GM19324 (cell line): ENCODE results near the gene TSPO.

Experiments
- ATAC-seq: cut with Tn5 transposase; IDR thresholded peaks from one replicate; pipeline ENCODE4 v1.9.1; 2021; ENCODE audit warnings: mild to moderate bottlenecking, moderate library complexity; ENCODE audit not compliant: unreplicated experiment, low FRiP score

The TSPO gene

DNA sequence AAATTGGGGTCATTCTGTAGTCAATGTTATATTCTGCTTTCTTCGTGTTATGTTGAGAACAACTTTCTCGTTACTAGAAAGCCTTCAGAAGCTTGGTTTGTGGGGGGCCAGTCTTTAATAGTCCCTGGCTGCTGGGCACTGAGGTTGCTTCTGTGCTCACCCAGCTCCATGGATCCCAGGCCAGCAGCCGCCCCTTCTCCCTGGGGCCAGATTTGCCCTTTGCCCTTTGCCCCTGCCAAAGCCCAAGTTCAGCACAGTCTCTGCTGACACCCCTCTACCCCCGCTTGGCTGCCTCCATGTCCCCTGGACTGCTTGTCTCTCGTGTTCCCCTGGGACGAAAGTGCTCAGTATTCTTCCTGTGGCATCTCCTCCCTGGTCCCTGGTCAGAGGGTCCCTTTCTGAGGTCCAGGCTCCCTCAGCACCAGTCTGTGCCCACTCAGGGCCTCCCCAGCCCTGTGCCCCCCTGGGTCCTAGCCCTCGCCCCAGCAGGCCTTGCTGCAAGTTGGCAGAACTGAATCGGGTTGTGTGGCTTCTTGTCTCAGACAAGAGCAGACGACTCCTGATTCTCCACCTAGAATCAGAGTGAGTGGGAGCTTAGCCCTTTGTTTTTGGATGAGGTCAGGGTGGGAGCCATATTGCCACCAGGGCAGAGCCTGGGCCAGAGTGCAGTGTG is 6.7 kb downstream of the TSPO start:
- no peak for ATAC-seq

DNA sequence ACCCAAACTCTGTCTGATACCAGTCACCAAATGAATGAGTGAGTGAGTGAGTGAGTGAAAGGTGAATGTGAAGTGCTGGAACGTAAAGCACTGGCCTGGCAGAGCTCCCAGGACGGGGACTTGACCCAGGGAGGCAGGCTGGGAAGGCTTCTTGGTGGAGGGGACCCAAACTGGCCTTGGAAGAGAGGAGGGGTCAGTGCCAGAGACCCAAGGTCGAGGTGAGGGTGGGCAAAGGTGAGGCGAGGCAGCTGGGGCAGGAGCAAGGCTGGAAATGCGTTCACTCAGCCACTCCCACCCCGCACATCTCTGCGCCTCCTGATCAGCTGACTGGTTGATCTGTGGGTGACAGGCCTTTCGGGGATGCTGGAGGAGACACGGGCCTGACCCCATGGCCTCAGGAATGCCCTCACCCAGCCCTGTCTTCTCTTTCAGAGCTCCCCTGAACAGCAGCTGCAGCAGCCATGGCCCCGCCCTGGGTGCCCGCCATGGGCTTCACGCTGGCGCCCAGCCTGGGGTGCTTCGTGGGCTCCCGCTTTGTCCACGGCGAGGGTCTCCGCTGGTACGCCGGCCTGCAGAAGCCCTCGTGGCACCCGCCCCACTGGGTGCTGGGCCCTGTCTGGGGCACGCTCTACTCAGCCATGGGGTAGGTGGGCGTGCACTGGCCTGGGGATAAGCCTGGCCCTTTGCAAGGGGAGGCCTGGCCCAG is 7.6 kb downstream of the TSPO start:
- no peak for ATAC-seq

DNA sequence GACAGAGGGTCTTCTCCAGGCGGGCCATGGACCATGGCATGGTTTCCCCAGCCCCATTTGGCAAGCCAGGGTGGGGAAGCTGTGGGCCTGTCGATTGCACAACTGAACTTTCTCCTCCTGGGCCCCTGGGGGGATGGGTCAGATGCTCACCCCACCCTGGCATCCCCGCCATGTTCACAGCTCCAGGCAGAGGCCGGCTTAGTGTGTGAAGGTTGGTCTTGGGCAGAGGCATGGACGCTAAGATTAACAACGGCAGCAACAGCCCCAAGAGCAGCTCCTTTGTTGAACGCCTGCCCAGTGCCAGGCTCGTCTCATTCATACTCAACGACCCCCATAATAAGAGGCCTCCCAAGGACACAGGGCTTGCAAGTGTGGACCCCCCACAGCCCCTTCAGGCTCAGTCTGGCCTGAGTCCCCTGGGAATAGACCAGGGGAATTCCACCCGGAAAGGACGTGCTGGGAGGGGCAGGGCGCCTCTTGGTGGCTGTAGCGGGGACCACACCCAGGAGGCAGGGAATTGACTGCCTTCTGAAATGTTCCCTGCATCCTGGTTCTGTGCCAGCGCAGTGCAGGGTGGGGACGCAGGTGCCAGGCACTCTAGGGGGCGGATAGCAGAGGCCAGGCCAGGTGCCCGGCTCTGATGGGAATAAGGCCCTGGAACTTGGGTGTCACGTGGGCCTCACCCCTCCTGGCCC is 8.3 kb downstream of the TSPO start:
- ATAC-seq, result no peak

DNA sequence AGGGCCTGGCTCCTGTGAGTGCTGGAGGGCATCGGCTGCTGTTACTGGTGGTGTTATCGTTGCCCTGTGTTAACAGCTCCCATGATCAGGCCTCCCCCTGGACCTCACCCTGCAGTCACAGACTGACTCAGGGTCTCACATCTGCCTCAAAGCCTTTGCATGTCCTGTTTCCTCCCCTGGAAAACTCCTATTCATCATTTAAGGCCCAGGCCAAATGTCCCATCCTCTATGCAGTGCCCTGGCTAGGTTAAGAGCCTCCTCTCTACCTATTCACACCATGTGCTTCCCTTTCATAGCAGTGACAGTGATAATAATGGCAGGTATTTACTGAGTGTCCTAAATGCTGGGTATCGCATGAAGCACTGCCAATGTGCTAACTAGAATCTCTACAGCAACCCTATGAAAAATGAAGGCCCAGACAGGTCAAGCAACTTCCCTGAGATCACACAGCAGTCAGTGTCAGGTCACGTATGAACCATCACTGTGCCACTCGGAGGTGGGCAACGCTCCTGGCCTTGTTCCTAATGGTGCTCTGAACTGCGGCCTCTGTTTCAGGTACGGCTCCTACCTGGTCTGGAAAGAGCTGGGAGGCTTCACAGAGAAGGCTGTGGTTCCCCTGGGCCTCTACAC is 9.3 kb downstream of the TSPO start:
- no peak for ATAC-seq

DNA sequence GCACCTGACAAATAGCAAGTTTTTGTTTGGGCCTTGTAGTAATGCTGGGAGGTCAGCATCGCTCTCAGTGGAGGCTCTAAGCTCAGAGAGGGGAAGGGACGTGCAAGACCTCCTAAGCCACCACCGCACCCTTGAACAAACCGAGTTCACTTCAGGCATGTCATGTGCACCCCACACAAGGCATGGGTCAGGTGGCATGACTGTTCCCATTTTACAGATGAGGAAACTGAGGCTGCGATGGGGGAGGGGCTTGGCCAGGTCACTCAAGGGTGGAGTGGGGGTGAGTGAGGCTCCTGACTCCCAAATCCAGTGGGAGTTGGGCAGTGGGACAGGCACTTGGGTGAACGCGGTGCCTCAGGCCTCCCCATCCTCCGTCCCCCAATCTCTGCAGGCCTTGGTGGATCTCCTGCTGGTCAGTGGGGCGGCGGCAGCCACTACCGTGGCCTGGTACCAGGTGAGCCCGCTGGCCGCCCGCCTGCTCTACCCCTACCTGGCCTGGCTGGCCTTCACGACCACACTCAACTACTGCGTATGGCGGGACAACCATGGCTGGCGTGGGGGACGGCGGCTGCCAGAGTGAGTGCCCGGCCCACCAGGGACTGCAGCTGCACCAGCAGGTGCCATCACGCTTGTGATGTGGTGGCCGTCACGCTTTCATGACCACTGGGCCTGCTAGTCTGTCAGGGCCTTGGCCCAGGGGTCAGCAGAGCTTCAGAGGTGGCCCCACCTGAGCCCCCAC is 11.2 kb downstream of the TSPO start:
- ATAC-seq, result no peak

DNA sequence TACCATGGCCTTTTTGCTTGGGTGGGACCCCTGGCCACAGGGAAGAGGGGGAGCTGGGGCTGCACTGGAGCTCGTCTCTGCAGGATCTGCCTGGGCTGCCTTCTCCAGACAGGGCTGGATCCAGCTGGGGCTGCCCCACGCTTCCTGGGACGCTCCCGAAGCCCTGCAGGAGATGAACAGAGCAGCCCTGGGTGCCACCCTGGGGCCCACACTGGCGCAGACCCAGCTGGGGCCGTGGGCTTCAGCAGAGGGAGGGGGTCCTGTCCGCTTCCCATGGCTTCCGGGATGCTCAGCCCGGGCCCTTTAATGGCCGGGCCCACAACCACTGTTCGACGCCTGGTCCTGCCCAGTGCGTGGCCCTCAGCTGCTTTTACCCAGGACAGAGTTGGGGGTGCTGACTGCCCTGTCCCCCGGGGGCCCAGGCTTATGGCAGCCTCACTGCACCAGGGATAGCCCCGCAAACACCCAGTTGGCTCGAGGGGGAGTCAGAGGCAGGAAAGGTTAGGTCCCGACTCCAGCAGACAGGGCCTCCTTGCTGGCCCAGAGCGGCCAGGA is 12.0 kb downstream of the TSPO start:
- no peak for ATAC-seq

DNA sequence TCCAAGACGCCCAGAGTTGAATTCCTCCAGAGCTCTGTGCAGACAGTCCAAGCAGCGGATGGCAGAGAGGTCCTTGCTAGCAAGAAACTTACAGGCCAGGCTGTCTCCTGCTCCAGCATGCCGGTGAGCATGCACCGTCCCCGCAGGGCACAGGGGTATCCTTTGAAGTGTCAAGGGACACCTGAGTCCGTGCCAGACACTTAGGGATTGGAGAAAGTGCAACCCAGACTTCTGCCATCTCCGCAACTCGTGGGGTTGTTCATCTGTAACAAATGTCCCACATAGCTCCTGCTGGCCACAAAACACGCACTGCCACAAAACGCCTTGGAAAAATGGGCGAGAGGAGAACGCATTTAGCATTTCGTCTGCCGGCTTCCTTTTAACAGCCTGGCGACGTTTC is 13.3 kb downstream of the TSPO start:
- ATAC-seq, result no peak

DNA sequence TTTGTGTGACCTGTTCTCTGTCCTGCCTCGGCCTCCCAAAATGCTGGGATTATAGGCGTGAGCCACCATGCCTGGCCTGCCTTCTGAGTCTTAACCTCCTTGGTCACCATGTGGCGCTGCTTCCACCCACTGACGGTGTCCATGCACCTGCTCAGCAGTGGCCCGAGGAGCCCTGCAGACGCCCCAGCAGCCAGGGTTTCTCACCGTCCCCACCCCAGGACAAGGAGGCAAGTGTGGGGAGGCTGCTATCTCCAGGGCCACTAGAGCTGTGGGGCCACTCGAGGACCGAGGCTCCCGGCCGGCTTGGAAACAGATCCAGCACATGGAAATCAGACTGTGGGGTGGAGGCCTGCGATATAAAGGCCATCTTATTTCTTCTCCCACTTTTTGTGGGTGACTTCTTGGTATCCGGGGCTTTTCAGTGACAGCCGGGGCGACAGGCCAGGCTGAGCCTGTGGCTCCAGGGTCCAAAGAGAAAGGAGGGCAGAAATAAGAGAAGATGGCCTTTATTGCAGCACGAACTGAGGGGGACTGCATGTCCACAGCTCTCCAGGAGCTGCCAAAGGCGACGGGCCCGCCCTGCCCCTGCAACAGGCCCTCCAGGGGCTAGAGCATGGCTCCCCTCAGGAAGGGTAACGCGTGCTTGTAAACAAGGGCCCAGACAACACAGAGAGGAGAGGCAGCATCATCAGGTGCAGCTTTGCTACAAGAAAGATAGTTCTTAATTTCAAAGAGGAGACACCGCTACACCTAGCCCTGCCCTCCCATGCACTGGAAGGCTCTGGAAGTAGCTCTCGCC is 15.0 kb downstream of the TSPO start:
- no peak for ATAC-seq

DNA sequence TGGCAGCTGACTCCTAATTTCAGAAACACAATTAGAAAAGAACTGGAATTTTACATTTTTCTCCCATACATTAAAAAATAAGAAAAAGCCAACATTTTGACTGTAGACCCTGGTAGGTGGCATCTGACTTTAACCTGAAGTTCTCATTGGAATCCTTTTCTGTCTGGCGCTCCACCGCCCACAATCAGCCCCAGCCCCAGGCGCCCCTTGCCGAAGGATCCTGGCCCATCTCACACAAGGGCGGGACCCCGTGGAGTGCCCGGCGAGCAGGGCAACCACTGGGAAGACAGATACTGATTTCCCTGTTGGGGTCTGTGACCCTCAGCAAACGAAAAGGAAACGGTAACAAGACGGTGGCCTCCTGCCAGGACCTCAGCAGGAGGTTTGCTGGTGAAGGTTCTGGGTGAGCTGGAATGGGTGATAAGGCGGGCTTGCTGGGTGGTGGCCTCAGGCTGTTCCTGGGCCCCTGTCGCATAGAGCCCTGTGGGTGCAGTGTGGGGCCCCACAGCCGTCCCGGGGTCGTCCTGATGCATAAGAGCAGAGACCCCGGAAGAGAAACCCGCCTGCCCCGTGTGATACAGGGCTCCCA is 15.7 kb downstream of the TSPO start:
- no peak for ATAC-seq

DNA sequence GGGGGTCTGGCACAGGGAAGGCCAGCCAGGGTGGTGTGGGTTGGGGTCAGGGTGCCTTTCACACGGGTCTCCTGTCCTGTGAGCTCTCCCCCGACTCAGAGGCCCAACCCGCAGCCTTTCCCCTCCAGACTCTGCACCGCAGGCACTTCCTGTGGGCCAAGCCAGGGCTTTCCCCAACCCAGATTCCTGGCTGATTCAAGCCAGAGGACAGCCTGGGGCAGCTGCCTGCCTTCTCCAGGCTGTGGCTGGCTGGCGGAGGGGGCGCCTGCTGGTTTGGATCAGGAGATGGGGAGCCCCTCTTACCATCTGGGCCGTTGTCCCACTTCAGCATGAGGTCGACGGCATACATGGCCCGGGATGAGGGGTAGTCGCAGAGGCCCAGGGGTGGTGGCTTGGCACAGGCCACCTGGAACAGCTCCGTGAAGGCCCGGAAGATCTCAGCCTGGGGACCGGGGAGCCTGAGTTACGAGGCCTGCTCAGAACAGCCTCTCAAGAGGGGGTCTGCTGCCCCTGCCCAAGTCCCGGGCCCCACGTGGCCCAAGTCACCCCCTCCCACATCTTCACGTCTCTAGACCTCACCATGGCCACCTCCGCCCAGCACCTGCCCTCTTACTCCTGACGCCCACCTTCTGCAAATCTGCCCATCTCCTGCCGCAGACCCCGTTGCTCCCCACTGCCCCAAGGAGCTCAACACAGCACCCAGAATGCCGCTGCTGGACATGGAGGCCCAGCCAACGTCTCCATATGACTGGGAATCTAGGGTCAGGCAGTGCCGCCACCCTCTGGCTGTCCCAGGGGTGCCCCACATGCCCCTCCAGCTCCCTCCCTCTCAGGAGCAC is 17.3 kb downstream of the TSPO start:
- ATAC-seq, result no peak

DNA sequence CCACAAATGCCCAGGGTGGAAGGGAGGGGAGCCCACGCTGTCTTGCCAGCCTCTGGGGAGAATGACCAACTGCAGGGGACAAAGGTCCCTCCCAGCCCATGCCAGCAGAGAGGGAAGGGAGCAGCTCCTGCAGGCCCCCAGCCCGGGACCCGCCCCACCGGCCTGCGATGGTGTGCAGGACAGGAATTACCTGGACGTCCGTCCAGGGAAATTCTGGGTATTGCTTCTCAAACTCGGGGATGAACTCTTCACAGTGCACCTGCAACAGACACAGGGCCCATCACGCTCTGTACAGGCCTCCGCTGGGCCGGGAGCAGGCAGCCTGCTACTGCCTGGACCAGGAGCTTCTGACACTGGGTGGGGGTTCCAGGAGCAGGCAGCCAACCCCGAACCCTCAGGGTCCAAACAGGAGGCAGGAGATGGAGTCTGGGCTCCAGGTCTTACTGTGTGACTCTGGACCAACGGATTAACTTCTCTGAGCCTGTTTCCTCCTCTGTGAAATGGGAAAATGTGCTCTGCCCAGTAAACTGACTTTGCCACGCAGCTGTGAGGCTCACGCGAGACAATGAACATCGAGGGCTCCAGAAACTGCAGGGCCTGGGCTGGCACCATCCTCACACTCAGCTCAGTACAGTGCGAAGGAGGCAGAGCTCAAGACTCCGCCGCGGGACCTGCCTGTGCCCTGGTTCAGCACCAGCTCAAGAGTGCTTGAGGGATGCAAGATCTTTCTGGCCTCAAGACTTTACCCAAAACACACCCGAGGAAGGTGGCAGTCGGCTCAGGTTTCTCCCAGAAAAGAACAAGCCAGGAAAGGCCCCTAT is 18.2 kb downstream of the TSPO start:
- no peak for ATAC-seq

DNA sequence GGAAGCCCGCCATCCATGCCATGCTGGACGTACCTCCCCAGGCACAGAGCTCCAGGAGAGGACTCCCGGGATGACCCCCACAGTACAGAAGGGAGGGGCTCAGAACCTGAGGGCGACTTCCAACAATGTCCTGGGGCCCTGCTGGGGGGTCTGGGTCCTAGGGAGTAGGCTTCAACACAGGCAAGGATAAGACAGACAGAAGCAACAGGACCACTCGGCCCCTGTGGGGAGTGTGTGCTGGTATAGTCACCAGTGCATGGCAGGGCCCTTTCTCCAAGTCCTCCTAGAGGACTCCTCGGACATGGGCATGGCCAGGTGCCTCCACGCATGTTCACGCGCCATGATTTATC is 18.7 kb downstream of the TSPO start:
- no peak for ATAC-seq

DNA sequence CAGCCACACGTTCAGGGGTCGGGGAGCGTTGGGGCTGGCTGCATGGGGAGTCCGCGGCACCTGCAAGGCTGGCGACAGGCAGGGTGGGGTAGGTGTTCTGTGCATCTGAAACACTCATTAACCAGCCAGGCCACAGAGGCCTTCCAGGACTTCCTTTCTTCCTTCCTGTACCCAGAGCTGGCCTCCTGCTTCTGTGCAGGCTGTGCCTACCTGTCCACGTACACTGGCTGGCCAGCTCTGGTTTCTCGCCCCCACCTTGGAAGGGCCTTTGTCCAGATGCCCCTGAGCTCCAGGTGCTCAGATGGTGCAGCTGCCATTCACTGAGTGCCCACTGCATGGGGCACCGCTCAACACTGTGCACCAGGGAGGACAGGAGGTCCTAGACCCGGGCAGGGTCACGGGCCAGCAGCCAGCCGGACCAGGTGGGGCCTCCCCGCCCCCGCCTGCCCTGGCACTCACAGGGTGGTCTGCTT is 19.7 kb downstream of the TSPO start:
- no peak for ATAC-seq

DNA sequence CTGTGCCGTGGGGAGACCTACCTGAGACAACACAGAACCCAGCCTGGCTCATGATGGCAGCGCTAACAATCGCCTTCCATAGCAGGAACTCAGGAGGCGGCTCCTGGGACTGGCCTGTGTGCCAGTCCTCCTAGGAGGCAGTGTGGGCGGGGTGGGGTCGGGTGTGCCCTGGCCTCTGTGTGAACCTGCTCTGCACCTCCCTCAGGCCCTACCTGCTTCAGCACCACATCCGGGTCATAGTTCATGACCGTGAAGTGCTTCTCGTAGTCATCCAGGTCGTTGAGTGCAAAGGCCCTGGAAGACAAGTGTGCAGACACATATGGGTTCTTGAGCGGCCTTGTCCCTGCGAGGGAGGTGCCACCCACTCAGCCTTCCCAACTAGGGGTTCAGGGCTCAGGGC is 20.2 kb downstream of the TSPO start:
- no peak for ATAC-seq

DNA sequence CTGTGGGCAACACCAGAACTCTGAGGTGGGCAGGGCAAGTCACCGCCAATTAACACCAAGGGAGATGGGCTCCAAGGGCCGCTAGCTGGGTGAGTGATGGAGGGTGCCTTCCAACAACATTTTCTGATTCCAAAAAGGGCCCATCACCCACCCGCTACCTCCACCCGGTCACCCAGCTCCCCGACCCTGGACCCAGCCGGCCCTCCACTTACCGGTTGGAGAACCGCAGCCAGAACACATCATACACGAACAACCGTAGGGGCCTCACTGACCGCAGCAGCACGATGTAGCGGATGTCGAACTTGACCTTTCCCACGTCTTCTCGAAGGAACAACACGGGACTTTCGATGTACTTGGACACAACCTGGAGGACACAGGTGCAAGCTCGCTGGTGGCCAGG is 20.8 kb downstream of the TSPO start:
- no peak for ATAC-seq

DNA sequence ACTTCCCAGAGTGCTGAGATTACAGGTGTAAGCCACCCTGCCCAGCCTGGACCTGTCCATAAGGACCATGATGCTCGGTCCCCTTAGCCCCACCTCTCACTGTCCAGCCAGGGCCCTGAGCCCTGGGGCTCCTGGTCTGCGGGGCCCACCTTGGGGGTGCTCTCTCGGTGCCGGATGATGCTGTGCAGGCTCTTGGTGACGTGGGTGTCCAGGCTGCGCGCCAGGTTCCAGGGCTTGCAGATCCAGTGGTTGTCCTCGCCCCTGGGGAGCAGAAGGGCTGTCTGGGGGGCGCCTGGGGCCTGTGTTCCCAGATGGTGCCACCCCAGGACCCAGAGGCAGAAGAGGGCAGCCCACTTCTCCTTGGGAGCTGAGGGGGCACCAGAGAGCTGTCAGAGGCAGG is 22.2 kb downstream of the TSPO start:
- ATAC-seq, result no peak

DNA sequence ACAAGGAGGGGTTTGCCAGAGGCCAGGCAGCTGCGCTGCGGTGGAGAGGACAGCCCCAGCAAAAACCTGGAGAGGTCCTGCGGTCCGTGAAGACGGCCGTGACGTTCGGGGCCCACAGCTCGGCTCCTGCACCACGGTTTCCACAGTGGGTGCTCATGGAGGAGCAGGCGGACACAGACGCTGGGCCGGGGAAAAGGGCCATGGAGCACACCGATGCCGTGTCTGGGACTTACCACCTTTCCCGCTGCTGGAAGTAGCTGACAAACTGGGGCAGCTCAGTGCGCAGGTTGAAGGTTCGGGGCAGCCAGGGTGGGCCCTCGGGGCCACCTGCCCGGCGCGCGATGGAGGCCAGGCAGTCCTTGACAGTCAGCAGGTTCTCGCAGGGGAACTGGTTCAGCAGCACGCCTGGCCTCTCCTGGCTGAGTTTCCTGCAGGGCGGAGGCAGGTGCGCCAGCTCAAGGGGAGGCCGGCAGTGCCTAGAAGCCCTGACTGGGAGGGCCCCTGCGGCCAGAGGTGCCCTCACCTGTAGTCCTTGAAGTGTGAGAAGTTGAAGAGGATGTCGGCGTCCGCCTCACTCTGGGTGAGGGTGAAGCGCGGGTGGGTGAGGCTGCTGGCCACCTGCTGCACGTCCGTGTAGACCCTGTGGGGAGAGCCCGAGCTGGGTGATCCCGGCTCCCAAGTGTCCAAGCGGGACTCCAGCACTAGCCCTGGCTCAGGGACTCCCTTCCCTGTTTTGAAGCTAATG is 22.8 kb downstream of the TSPO start:
- ATAC-seq, result no peak
